GM23248 (cell line): ENCODE data around the gene IQCB1. TPM values are rescaled to one million over a fixed set of nuclear protein-coding genes. Genes with fewer than 3 reads are reported as not detected.

Source experiments
- DNase-seq: peaks from one replicate; pipeline ENCODE4 v3.0.0-alpha.2; 2015
- H2AFZ ChIP-seq: fragments of 200-600 bp; sonication (generic); 2 replicates; pipeline ENCODE4 v1.6.1; 2016; ENCODE audit warnings: antibody characterized with exemption
- H3F3A ChIP-seq: fragments of 200-600 bp; sonication (generic); 2 replicates; pipeline ENCODE4 v1.6.1; 2016; ENCODE audit warnings: mild to moderate bottlenecking, antibody characterized with exemption, mixed run types; ENCODE audit not compliant: insufficient read depth
- H3K27ac ChIP-seq: fragments of 200-600 bp; sonication (generic); 2 replicates; pipeline ENCODE4 v1.5.1; 2016; ENCODE audit warnings: mild to moderate bottlenecking
- H3K27me3 ChIP-seq: fragments of 200-600 bp; sonication (generic); replicated peaks from 2 replicates; pipeline ENCODE4 v1.6.1; 2016; ENCODE audit warnings: mild to moderate bottlenecking; ENCODE audit not compliant: insufficient read depth
- H3K36me3 ChIP-seq: fragments of 200-600 bp; sonication (generic); 2 replicates; pipeline ENCODE4 v1.6.1; 2016; ENCODE audit warnings: low read depth, mild to moderate bottlenecking
- H3K4me1 ChIP-seq: fragments of 200-600 bp; sonication (generic); 2 replicates; pipeline ENCODE4 v1.6.1; 2016; ENCODE audit warnings: mild to moderate bottlenecking; ENCODE audit not compliant: insufficient read depth
- H3K4me2 ChIP-seq: fragments of 200-600 bp; sonication (generic); one replicate; pipeline ENCODE4 v1.6.1; 2016; ENCODE audit warnings: mild to moderate bottlenecking; ENCODE audit not compliant: unreplicated experiment
- H3K4me3 ChIP-seq: fragments of 200-600 bp; sonication (generic); 2 replicates; pipeline ENCODE4 v1.5.1; 2016; ENCODE audit warnings: mild to moderate bottlenecking
- H3K79me2 ChIP-seq: fragments of 200-600 bp; sonication (generic); 2 replicates; pipeline ENCODE4 v1.6.1; 2016; ENCODE audit warnings: mild to moderate bottlenecking; ENCODE audit not compliant: insufficient read depth
- H3K9ac ChIP-seq: fragments of 200-600 bp; sonication (generic); 2 replicates; pipeline ENCODE4 v1.6.1; 2016; ENCODE audit warnings: mild to moderate bottlenecking
- H3K9me2 ChIP-seq: fragments of 200-600 bp; sonication (generic); 2 replicates; pipeline ENCODE4 v1.6.1; 2016; ENCODE audit warnings: mixed run types, mild to moderate bottlenecking, moderate library complexity; ENCODE audit not compliant: insufficient read depth
- H3K9me3 ChIP-seq: fragments of 200-600 bp; sonication (generic); one replicate; pipeline ENCODE4 v1.6.1; 2017; ENCODE audit warnings: low read depth
- H4K20me1 ChIP-seq: fragments of 200-600 bp; sonication (generic); 2 replicates; pipeline ENCODE4 v1.6.0; 2016; ENCODE audit not compliant: insufficient read depth
- EZH2 ChIP-seq: fragments of 200-600 bp; sonication (generic); IDR thresholded peaks from 2 replicates; pipeline ENCODE4 v1.6.1; 2018; ENCODE audit warnings: antibody characterized with exemption, mild to moderate bottlenecking; ENCODE audit not compliant: insufficient read depth, poor library complexity, severe bottlenecking
- EZH2phosphoT487 ChIP-seq: fragments of 200-600 bp; sonication (generic); IDR thresholded peaks from 2 replicates; pipeline ENCODE4 v1.6.1; 2018; ENCODE audit warnings: antibody characterized with exemption, moderate library complexity, mild to moderate bottlenecking, low read depth; ENCODE audit not compliant: insufficient read depth
- WGBS, 2 experiments: methylation state at CpG; one replicate each; pipeline ENCODE4 v1.1.6; 2015 to 2017; ENCODE audit warnings: low lambda C conversion rate in 2 of 2, low coverage in 1 of 2; ENCODE audit errors: missing lambda C conversion rate in 2 of 2; 5-methylcytosine and 5-hydroxymethylcytosine counted together
- in situ Hi-C: fragments of 300-500 bp; cut with MboI; formaldehyde crosslinking; loops from 2 replicates; pipeline ENCODE4 v1.15.0; 2020
- polyA plus RNA-seq: library from polyadenylated mRNA; unstranded; fragments of >200 nt; fragmentation: Nextera tagmentation; extraction: Ambion mirVana; gene quantifications from 2 replicates; pipeline ENCODE4 v1.2.1, GENCODE V29; 2016
- total RNA-seq: library from RNA; depleted of rRNA; stranded (reverse); fragments of >200 nt; shearing (Covaris generic); gene quantifications from 2 replicates; pipeline ENCODE4 v1.2.3, GENCODE V29; 2014

The IQCB1 gene
- total and polyA plus RNA-seq, 2 experiments from 2014 or later, result 9.5 to 10.2 TPM

DNA sequence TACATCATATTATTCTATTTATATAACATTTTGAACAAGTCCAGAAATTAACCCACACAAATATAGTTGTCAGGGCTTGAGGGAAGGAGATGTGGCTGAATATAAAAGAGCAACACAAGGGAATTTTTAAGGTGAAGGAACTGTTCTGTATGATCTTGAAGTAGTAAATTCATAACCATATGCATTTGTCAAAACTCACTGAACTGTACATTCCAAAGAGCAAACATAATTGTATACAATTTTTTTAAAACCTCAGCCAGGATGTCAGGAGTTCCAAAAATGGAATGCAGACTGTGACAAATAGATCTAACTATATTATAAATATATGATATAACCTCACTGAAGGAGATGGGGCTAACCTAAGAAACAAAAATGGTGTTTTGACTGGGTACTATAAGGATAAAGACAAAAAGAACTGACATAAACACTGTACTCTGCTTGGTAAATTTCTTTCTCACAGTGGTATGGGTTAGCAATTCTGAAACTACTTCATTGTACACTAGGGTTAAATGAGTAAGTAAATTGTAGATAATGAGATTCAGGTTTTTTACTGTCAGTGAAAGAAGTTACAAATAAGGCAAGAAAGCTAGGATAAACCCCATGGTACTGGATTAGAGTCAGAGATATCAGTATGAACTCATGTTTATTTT, 99.7 kb downstream of the IQCB1 start:
- no peaks in the 10 kb centered on the region for H3F3A ChIP-seq
- peaks cover 100% of the 10 kb centered on the region for H3K79me2 ChIP-seq
- in situ Hi-C loops, result no loop called here

DNA sequence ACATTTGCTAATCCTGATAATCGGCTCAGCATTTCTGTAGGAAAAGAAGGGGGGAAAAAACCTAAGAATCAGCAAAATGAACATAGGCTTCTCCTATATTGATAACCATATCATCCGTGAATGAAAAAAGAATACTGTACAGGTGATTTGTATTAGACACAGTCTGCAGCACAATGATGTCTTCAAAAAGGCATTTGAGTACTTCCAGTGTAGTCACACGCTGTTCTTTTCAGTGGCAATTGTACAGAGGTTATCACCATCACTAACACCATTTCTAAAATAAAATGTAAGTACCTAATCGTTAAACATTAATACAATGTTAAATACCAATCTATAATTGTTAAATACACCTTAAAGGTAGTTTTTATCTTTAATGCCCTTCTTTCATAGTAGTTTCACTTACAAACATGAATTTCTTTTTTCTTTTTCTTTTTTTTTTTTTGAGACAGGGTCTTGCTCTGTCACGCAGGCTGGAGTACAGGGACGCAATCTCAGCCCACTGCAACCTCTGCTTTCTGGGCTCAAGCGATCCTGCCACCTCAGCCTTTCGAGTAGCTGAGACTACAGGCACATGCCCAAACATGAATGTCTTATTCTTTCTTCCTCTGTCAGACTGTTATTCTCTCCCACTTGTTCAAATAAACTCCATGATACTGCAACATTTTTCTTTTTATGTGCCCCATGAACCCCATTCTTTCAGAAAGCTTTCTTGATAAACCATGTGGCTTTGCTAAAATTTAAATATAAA, 103.7 kb downstream of the IQCB1 start:
- Histone ChIP-seq H3K9me3 (no peaks in the 10 kb centered on the region), H3K79me2 (peaks cover 88% of the 10 kb centered on the region), H3K27me3 (no peaks in the 10 kb centered on the region), H2AFZ (no peak overlapping the region), H3K36me3 (peaks cover 30% of the 10 kb centered on the region), H3K4me2 (no peak overlapping the region), H3K27ac (no peak overlapping the region), H3K9ac (no peak overlapping the region), H3K4me3 (no peak overlapping the region), H3K4me1 (peaks cover 17% of the 10 kb centered on the region), H4K20me1 (no peaks in the 10 kb centered on the region), H3K9me2 (no peaks in the 10 kb centered on the region), H3F3A (no peaks in the 10 kb centered on the region)
- in situ Hi-C loops, result no loop called here
- DNase-seq, result no peak
- TF ChIP-seq EZH2, result no peak
- TF ChIP-seq EZH2phosphoT487, result no peak
- 83 to 84% methylated on average over 8 of the region's 8 CpGs for WGBS, 2 experiments

More for the DNA sequence above, 99.7 kb downstream of the IQCB1 start:
- Histone ChIP-seq H3K4me1 (peaks cover 19% of the 10 kb centered on the region), H3K9me2 (no peaks in the 10 kb centered on the region), H3K9ac (no peak overlapping the region), H3K36me3 (no peaks in the 10 kb centered on the region), H3K27me3 (no peaks in the 10 kb centered on the region), H3K9me3 (no peaks in the 10 kb centered on the region), H3K4me3 (no peak overlapping the region), H2AFZ (no peak overlapping the region), H4K20me1 (peaks cover 6% of the 10 kb centered on the region; the same call in 1 of the 2 replicates), H3K27ac (no peak overlapping the region), H3K4me2 (peak overlapping the region; percentile 6)
- DNase-seq, result no peak
- TF ChIP-seq EZH2phosphoT487 (no peak), EZH2 (no peak)

DNA sequence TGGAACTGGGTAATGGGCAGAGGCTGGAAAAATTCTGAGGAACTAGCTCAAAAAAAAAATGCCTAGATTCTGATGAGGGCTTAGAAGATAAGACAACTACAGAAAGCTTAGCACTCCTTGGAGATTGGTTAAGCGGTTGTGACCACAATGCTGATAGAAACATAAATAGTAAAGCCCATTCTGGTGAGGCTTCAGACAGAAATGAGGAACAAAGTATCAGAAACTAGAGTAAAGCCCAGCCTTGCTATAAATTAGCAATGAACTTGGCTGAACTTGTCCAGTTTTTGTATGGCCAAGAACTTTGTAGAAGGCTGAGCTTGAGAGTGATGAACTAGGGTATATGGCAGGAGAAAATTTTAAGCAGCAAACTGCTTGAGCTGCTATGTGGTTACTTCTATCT, 110.7 kb downstream of the IQCB1 start:
- Histone ChIP-seq H3K27ac (no peak overlapping the region), H3K79me2 (peaks cover 41% of the 10 kb centered on the region), H3K36me3 (peaks cover 83% of the 10 kb centered on the region), H3K9me3 (no peaks in the 10 kb centered on the region), H4K20me1 (no peaks in the 10 kb centered on the region), H3K9me2 (no peaks in the 10 kb centered on the region), H3K4me1 (no peaks in the 10 kb centered on the region), H2AFZ (no peak overlapping the region), H3K4me2 (no peak overlapping the region), H3F3A (no peaks in the 10 kb centered on the region), H3K27me3 (no peaks in the 10 kb centered on the region), H3K4me3 (no peak overlapping the region), H3K9ac (no peak overlapping the region)
- TF ChIP-seq EZH2phosphoT487 (no peak), EZH2 (no peak)
- no peak for DNase-seq
- in situ Hi-C loops, result no loop called here
- 91 to 100% methylated on average over 1 of the region's 1 CpG for WGBS, 2 experiments

GRCh38 chr3:121723485-121723884, 111.4 kb downstream of the IQCB1 start:
- Histone ChIP-seq H3K4me3 (no peak overlapping the region), H3K4me1 (no peaks in the 10 kb centered on the region), H2AFZ (no peak overlapping the region), H3F3A (no peaks in the 10 kb centered on the region), H3K27me3 (no peaks in the 10 kb centered on the region), H3K4me2 (no peak overlapping the region), H3K9ac (no peak overlapping the region), H4K20me1 (no peaks in the 10 kb centered on the region), H3K27ac (no peak overlapping the region), H3K36me3 (peaks cover 82% of the 10 kb centered on the region), H3K79me2 (peaks cover 35% of the 10 kb centered on the region), H3K9me2 (no peaks in the 10 kb centered on the region), H3K9me3 (no peaks in the 10 kb centered on the region)
- WGBS, 2 experiments, result 96 to 100% methylated on average over 1 of the region's 1 CpG
- DNase-seq, result no peak
- no peak for TF ChIP-seq EZH2phosphoT487
- no peak for TF ChIP-seq EZH2
- in situ Hi-C loops, result no loop called here
